Thymus (tissue), 11 donors: ENCODE data around the gene SLC22A7. TPM values are rescaled to one million over a fixed set of nuclear protein-coding genes. Genes with fewer than 3 reads are reported as not detected.

ENCODE experiments used
- DNase-seq, 9 donors: peaks; one replicate each; pipeline ENCODE4 v3.0.0-alpha.2; 2013; ENCODE audit warnings: low spot score in 9 of 9, low read depth in 6 of 9, missing footprints in 1 of 9
- H3K27ac ChIP-seq, 2 donors: one replicate each; pipeline ENCODE4 v1.5.1; 2013; ENCODE audit warnings: control low read depth in 1 of 2, low read depth in 1 of 2, low read length in 1 of 2, mild to moderate bottlenecking in 1 of 2, moderate library complexity in 1 of 2
- H3K27me3 ChIP-seq, 2 donors: one replicate each; pipeline ENCODE4 v1.5.1; 2013; ENCODE audit warnings: low read length in 1 of 2; ENCODE audit not compliant: control insufficient read depth in 2 of 2, insufficient read depth in 1 of 2
- H3K36me3 ChIP-seq, 2 donors: one replicate each; pipeline ENCODE4 v1.5.1; 2013; ENCODE audit warnings: low read length in 1 of 2, mild to moderate bottlenecking in 1 of 2, moderate library complexity in 1 of 2; ENCODE audit not compliant: control insufficient read depth in 2 of 2, insufficient read depth in 2 of 2
- H3K4me1 ChIP-seq, 2 donors: one replicate each; pipeline ENCODE4 v1.5.1; 2013; ENCODE audit warnings: low read length in 2 of 2; ENCODE audit not compliant: control insufficient read depth in 2 of 2, insufficient read depth in 2 of 2
- H3K4me3 ChIP-seq, 2 donors: one replicate each; pipeline ENCODE4 v1.5.1; 2013; ENCODE audit warnings: low read length in 2 of 2, control low read depth in 1 of 2, mild to moderate bottlenecking in 1 of 2
- H3K9me3 ChIP-seq, 2 donors: one replicate each; pipeline ENCODE4 v1.5.1; 2013; ENCODE audit warnings: low read length in 1 of 2, mild to moderate bottlenecking in 1 of 2; ENCODE audit not compliant: control insufficient read depth in 2 of 2, insufficient read depth in 1 of 2
- WGBS: extraction: QIAGEN DNeasy Blood & Tissue Kit; methylation state at CpG from one replicate; pipeline ENCODE4 v1.1.7; 2013; 5-methylcytosine and 5-hydroxymethylcytosine counted together
- polyA plus RNA-seq: library from polyadenylated mRNA; stranded (reverse); fragments of 200-250 nt; gene quantifications from one replicate; pipeline ENCODE4 v1.2.3, GENCODE V29; 2013
- total RNA-seq: library from RNA; stranded (reverse); fragments of 120-200 nt; gene quantifications from one replicate; pipeline ENCODE4 v1.2.4, GENCODE V29; 2013
- donor health status: healthy.

SLC22A7 gene
- total and polyA plus RNA-seq, 2 donors: 0.09 to 0.16 TPM

DNA sequence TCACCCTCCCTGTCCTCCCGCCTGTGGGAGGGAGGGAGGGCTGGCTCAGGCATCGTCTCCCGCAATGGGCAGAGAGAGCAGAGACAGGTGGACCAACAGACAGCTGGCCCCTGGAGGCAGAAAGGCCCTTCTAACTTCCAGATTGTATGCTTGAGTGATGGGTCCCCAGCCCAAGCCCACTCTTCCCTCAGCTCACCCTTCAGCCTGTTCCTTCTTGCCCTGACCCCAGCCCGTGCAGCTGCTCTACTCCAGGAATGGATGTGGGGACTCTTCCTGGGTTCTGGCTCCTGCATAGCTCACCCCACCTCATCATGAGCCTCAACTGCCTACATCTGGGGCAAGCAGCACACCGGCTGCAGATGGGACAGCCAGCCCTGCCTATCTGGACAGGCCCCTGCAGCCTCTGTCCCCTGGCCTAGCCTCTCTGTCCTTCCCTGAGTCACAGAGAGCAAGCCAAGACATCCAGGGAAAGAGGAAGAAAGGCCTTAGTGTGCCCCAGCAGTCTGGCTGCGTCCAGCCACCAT is 11.5 kb upstream of the SLC22A7 start:
- 96% methylated on average over 6 of the region's 6 CpGs for WGBS
- peaks cover 26 to 71% of the 10 kb centered on the region in 2 donors for H3K27me3 ChIP-seq
- H3K4me1 ChIP-seq: no peaks in the 10 kb centered on the region
- H3K9me3 ChIP-seq: peaks cover 0 to 2% of the 10 kb centered on the region in 2 donors
- H3K27ac ChIP-seq: no peak overlapping the region
- DNase-seq: no peak
- no peaks in the 10 kb centered on the region for H3K36me3 ChIP-seq
- no peak overlapping the region for H3K4me3 ChIP-seq

DNA sequence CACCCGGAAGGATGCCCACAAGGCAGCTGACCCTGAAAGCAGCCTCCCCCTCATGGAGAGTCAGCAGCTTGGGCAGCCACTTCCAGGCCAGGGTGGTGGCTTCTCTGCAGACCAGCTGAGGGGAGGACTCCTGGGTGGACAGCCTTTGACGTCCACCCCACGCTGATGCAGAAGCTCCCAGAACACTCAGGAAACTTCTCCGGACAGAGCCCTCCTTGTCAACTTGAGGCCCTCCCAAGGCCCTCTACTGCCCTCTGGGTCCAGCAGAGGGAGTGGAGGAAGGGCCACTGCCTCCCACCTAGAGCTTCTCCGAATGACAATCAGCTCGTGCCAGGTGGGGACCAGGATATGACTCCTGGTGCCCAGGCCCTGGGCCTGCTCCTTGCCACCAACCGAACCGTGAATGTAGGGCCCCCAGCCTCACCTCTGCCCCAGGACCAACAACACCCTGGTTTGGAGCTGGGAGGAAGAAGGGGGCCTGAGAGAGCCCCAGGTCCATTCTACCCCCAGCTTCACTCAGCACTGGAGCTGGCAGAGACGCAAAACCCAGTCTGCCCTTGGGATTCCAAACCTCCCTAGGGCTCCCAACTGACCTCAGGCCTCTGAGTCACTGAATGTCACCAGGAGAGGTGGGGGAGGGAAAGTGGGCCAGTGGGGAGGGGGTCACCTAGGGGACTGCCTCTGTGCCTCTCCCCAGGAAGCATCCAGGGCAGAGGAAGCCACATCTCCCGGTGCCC is 10.9 kb upstream of the SLC22A7 start:
- WGBS: 85% methylated on average over 10 of the region's 10 CpGs
- no peak overlapping the region for H3K4me3 ChIP-seq
- peaks cover 26 to 64% of the 10 kb centered on the region in 2 donors for H3K27me3 ChIP-seq
- no peaks in the 10 kb centered on the region for H3K4me1 ChIP-seq
- no peak for DNase-seq
- no peak overlapping the region for H3K27ac ChIP-seq
- peaks cover 0 to 2% of the 10 kb centered on the region in 2 donors for H3K9me3 ChIP-seq
- H3K36me3 ChIP-seq: no peaks in the 10 kb centered on the region

DNA sequence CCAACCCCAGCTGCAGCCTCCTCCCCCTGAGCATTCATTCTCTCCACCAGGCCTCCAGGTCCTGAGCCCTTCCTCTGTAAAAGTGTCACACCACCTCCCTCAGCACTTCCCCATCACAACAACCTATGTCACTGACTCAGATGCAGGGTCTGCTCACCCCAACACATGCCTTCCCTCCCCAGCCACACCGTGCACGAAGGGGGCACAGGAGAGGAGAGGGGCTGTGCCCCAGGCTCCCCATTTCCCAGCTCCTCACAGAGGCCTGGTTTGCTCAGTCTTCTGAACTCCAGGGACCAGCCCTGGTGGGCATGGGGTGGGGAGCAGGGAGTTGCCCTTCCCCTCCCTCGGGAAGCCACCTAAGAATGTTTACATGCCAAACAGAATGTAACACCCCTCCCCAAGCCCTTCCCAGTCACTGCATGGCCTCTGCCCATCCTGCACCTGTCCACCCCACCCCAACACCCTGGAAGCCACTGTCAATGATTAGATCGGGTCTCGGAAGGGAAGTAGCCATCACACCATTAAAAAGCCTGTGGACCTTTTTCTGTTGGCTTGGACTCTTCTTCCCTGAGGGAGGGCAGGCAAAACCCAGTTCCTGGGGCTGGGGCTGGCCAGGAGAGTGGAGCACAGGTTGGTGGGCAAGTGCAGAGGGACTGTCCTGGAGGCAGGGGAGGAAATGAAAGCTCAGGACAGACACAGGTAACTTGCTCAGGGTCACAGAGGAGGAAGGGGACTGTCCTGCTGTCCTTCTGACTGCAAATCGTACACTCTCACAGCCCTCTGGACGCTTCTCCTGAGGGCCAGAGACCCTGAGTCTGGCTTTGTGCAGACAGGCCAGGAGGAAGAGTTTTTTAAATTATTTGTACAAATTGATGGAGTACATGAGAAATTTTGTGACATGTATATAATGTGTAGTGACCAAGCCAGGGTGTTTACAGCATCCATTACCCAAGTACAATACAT is 10.1 kb upstream of the SLC22A7 start:
- DNase-seq: no peak
- no peaks in the 10 kb centered on the region for H3K36me3 ChIP-seq
- WGBS: 88% methylated on average over 7 of the region's 7 CpGs
- peaks cover 26 to 58% of the 10 kb centered on the region in 2 donors for H3K27me3 ChIP-seq
- H3K27ac ChIP-seq: no peak overlapping the region
- no peak overlapping the region for H3K4me3 ChIP-seq
- H3K9me3 ChIP-seq: peaks cover 0 to 2% of the 10 kb centered on the region in 2 donors
- no peaks in the 10 kb centered on the region for H3K4me1 ChIP-seq

DNA sequence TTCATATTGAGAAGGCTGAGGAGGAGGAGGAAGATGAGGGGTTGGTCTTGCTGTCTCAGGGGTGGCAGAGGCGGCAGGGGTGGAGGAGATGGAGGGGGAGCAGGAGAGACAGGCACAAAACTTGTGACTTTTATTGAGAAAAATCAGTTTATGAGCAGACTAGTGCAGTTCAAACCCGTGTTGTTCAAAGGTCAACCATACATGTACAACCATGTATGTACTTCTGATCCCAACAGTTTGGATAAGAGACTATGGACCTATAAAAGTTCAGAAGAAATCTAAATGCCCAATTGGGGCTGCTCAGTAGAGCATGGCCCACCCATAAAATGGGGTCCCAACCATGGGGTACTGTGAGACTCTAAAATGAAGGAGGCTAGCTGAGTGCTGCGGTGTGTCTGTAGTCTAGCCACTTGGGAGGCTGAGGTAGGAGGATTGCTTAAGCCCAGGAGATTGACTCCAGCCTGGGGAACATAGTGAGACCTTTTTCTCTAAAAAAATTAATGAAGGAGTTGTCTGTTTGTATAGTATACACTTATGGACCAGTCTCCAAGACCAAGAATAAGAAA is 7.6 kb upstream of the SLC22A7 start:
- H3K27ac ChIP-seq: no peak overlapping the region
- no peak for DNase-seq
- 79% methylated on average over 3 of the region's 3 CpGs for WGBS
- H3K27me3 ChIP-seq: peaks cover 10 to 35% of the 10 kb centered on the region in 2 donors
- H3K36me3 ChIP-seq: no peaks in the 10 kb centered on the region
- H3K4me1 ChIP-seq: no peaks in the 10 kb centered on the region
- H3K4me3 ChIP-seq: no peak overlapping the region
- no peaks in the 10 kb centered on the region for H3K9me3 ChIP-seq

DNA sequence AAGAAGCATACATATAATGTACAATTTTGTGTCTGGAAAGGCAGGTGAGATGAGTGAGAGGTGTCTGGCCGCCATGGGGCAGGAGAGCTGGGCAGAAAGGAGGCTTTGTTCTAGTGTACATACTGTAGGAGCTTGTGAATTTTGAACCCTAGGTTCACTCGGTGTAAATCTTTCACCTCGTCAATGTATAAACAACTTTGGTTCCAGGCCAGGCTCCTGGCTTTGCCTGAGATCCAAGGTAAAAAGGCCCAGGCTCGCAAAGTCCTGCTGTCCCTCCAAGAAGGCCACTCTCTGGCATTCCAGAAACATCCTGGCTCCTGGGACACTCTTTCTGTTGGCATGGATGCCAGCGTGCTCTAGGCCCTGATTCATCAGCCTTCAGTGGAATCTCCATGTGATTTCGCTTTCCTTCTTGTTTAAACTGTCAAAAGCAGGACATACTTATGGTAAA is 7.1 kb upstream of the SLC22A7 start:
- no peaks in the 10 kb centered on the region for H3K9me3 ChIP-seq
- H3K4me3 ChIP-seq: no peak overlapping the region
- no peaks in the 10 kb centered on the region for H3K4me1 ChIP-seq
- WGBS: 95% methylated on average over 6 of the region's 6 CpGs
- no peak for DNase-seq
- no peaks in the 10 kb centered on the region for H3K36me3 ChIP-seq
- H3K27ac ChIP-seq: no peak overlapping the region
- H3K27me3 ChIP-seq: peaks cover 5 to 29% of the 10 kb centered on the region in 2 donors

DNA sequence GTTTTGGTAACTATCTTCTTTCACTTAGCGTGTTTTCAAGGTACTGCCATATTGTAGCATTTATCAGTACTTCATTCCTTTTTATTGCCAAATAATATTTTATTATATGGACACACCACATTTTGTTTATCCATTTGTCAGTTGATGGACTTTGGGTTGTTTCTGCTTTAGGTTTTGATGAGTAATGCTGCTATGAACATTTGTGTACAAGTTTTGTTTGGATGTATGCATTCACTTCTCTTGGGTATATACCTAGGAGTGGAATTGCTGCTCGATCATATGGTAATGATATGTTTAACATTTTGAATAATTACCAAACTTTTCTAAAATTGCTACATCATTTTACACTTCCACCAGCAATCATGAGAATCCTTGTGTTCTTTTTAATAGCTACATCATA is 6.4 kb upstream of the SLC22A7 start:
- Histone ChIP-seq H3K9me3 (no peaks in the 10 kb centered on the region), H3K4me1 (no peaks in the 10 kb centered on the region), H3K27me3 (peaks cover 0 to 27% of the 10 kb centered on the region in 2 donors), H3K27ac (no peak overlapping the region), H3K36me3 (no peaks in the 10 kb centered on the region), H3K4me3 (no peak overlapping the region)
- WGBS: 96% methylated on average over 2 of the region's 2 CpGs
- no peak for DNase-seq

DNA sequence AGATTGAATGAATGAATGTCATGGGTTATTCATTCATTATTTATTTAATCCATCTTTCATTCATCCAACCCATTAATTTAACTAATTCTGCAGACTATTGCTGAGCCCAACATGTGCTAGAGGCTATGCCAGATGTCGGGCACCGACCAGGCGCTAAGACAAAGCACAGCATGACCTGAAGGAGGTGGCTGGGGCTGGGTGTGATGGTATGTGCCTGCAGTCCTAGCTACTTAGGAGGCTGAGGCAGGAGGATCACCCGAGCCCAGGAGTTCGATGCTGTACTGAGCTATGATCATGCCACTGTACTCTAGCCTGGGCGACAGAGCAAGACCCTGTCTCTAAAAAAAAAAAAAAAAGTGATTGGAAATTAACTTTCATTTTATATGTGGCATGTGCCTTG is 5.7 kb upstream of the SLC22A7 start:
- no peak for DNase-seq
- 98% methylated on average over 6 of the region's 6 CpGs for WGBS
- H3K9me3 ChIP-seq: no peaks in the 10 kb centered on the region

DNA sequence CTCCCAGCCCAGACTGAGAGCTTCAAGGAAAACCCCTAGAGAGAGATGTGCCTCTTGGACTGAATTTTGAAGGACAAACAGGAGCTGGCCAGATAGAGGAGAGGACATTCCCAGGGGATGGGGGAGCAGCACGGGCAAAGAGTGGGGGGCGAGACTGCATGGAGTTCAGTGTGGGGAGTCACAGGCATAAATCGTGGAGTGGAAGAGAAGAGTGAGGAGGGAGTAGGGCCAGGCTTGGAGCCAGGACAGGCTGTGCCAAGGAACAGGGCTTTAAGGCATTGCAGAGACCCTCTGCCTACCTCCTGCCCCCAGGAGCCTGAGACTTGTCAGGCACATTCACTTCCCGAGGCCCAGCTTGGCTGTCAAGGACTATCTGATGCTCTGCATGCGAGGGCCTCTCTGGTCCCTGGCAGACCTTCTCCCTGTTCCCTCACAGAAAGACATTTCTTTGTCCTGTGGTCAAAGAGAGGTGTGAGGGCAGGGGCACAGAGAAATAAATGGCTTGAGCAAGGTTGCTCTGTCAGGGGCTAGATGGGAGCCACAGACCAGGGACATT is 5.2 kb upstream of the SLC22A7 start:
- H3K4me1 ChIP-seq: no peaks in the 10 kb centered on the region

More for the DNA sequence above, 5.7 kb upstream of the SLC22A7 start:
- H3K27ac ChIP-seq: no peak overlapping the region
- H3K4me3 ChIP-seq: no peak overlapping the region
- H3K27me3 ChIP-seq: peaks cover 0 to 23% of the 10 kb centered on the region in 2 donors
- H3K36me3 ChIP-seq: no peaks in the 10 kb centered on the region
- no peaks in the 10 kb centered on the region for H3K4me1 ChIP-seq

More for the DNA sequence above, 5.2 kb upstream of the SLC22A7 start:
- H3K9me3 ChIP-seq: no peaks in the 10 kb centered on the region
- no peak overlapping the region for H3K4me3 ChIP-seq
- H3K36me3 ChIP-seq: no peaks in the 10 kb centered on the region
- H3K27me3 ChIP-seq: peaks cover 0 to 20% of the 10 kb centered on the region in 2 donors
- DNase-seq: no peak
- H3K27ac ChIP-seq: no peak overlapping the region
- 94% methylated on average over 5 of the region's 5 CpGs for WGBS
